ENCODE data around the gene ADAMTS6. TPM values are rescaled to one million over a fixed set of nuclear protein-coding genes. Genes with fewer than 3 reads are reported as not detected.

Gene ADAMTS6
- polyA plus RNA-seq, 3 donors = 0.01 TPM; not detected in 2

DNA sequence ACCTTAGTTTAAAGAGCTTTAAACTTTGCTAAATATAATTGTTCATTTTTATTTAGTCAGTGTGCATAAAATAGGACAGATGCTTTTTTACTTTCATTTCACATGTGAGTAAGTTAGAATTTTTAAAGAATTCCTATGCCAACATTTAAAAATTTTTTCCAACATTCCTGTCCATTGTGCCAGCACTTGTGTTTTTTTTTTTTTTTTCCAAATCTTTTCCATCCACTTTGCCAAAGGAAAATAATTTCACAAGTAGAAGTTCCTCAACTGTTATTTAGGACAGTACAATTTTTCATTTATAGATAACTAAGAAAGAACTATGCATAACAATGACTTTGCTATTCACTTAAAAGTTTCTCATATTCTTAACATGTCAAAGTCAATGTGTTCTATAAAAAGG is 189.5 kb downstream of the ADAMTS6 start:
- Histone ChIP-seq H3K79me2 (ENCODE audit: insufficient read depth, low read length) (no peaks in the 10 kb centered on the region), H3K36me3 (replicated peaks in 1 of 2; ENCODE audit: control insufficient read depth in 1 of 2, insufficient read depth in 2 of 2, low read length in 2 of 2) (no peaks in the 10 kb centered on the region), H3K9me3 (replicated peaks in 1 of 2; ENCODE audit: control insufficient read depth in 1 of 2, insufficient read depth in 1 of 2, low read length in 2 of 2) (no peaks in the 10 kb centered on the region), H3K27ac (ENCODE audit: low read depth in 1 of 2, low read length in 2 of 2) (no peak overlapping the region), H3K9ac (ENCODE audit: insufficient read depth, low read length, poor library complexity, severe bottlenecking) (no peak overlapping the region), H3K4me2 (replicated peaks; ENCODE audit: extremely low read depth, low read length, poor library complexity, severe bottlenecking) (no peak overlapping the region), H2AFZ (ENCODE audit: insufficient read depth, low read depth, low read length, poor library complexity, severe bottlenecking) (no peak overlapping the region), H3K27me3 (ENCODE audit: control insufficient read depth in 2 of 2, insufficient read depth in 2 of 2, low read length in 2 of 2) (no peaks in the 10 kb centered on the region), H3K4me3 (replicated peaks in 1 of 3; ENCODE audit: low read depth in 2 of 3, low read length in 3 of 3) (no peak overlapping the region), H4K20me1 (ENCODE audit: insufficient read depth, low read length) (no peaks in the 10 kb centered on the region), H3K4me1 (ENCODE audit: control insufficient read depth in 1 of 2, insufficient read depth in 2 of 2, low read length in 2 of 2) (no peaks in the 10 kb centered on the region)
- TF ChIP-seq, protein P1, sequence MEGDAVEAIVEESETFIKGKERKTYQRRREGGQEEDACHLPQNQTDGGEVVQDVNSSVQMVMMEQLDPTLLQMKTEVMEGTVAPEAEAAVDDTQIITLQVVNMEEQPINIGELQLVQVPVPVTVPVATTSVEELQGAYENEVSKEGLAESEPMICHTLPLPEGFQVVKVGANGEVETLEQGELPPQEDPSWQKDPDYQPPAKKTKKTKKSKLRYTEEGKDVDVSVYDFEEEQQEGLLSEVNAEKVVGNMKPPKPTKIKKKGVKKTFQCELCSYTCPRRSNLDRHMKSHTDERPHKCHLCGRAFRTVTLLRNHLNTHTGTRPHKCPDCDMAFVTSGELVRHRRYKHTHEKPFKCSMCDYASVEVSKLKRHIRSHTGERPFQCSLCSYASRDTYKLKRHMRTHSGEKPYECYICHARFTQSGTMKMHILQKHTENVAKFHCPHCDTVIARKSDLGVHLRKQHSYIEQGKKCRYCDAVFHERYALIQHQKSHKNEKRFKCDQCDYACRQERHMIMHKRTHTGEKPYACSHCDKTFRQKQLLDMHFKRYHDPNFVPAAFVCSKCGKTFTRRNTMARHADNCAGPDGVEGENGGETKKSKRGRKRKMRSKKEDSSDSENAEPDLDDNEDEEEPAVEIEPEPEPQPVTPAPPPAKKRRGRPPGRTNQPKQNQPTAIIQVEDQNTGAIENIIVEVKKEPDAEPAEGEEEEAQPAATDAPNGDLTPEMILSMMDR (IDR thresholded peaks at IDR 0.05) = no peak
- H3K9me3 Mint-ChIP-seq = no peaks in the 10 kb centered on the region
- H3K27me3 Mint-ChIP-seq (ENCODE audit: low read depth in 3 of 3) = no peaks in the 10 kb centered on the region
- H3K4me1 Mint-ChIP-seq = no peaks in the 10 kb centered on the region
- no peak for DNase-seq
- intact Hi-C loops (cut with micrococcal nuclease) = no loop called here
- no peak overlapping the region for H3K27ac Mint-ChIP-seq
- no peak overlapping the region for H3K4me3 Mint-ChIP-seq
- no peaks in the 10 kb centered on the region for H3K36me3 Mint-ChIP-seq

DNA sequence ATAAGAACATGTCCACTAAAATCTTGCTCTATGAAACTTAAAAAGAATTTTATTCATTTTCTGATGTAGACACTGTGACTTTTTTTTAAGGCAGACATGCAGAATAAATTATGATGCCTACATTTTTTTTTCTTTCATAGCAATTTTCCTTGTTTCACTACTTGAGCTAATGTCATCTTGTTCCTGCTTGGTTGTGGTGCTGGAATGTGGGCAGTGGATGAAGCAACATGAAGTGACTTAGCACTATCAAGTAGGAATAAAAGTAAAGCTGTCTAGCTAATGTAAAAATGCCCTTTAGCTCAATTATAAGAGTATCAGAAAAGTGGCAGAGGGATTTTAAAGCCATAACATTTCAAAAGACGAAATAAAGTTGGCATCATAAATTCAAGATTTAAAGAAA is 191.0 kb downstream of the ADAMTS6 start:
- Histone ChIP-seq H4K20me1 (ENCODE audit: insufficient read depth, low read length) (no peaks in the 10 kb centered on the region), H3K36me3 (replicated peaks in 1 of 2; ENCODE audit: control insufficient read depth in 1 of 2, insufficient read depth in 2 of 2, low read length in 2 of 2) (no peaks in the 10 kb centered on the region), H3K27ac (ENCODE audit: low read depth in 1 of 2, low read length in 2 of 2) (no peak overlapping the region), H3K4me2 (replicated peaks; ENCODE audit: extremely low read depth, low read length, poor library complexity, severe bottlenecking) (no peak overlapping the region), H3K9me3 (replicated peaks in 1 of 2; ENCODE audit: control insufficient read depth in 1 of 2, insufficient read depth in 1 of 2, low read length in 2 of 2) (no peaks in the 10 kb centered on the region), H3K9ac (ENCODE audit: insufficient read depth, low read length, poor library complexity, severe bottlenecking) (no peak overlapping the region), H3K4me3 (replicated peaks in 1 of 3; ENCODE audit: low read depth in 2 of 3, low read length in 3 of 3) (no peak overlapping the region), H2AFZ (ENCODE audit: insufficient read depth, low read depth, low read length, poor library complexity, severe bottlenecking) (no peak overlapping the region), H3K4me1 (ENCODE audit: control insufficient read depth in 1 of 2, insufficient read depth in 2 of 2, low read length in 2 of 2) (no peaks in the 10 kb centered on the region), H3K27me3 (ENCODE audit: control insufficient read depth in 2 of 2, insufficient read depth in 2 of 2, low read length in 2 of 2) (no peaks in the 10 kb centered on the region), H3K79me2 (ENCODE audit: insufficient read depth, low read length) (no peaks in the 10 kb centered on the region)
- no peaks in the 10 kb centered on the region for H3K27me3 Mint-ChIP-seq (ENCODE audit: low read depth in 3 of 3)
- no peaks in the 10 kb centered on the region for H3K36me3 Mint-ChIP-seq
- no peak for DNase-seq
- H3K4me3 Mint-ChIP-seq = no peak overlapping the region
- no CpG with 5 or more reads among the region's 1 CpG for WGBS (ENCODE audit: insufficient coverage)
- intact Hi-C loops (cut with micrococcal nuclease) = no loop called here
- TF ChIP-seq, protein P1 (IDR thresholded peaks at IDR 0.05) = no peak
- no peaks in the 10 kb centered on the region for H3K4me1 Mint-ChIP-seq
- H3K27ac Mint-ChIP-seq = no peak overlapping the region
- H3K9me3 Mint-ChIP-seq = no peaks in the 10 kb centered on the region

Data from CD14-positive monocyte (primary cell).